Upper lobe of right lung (tissue), 1 donor: Measurements from ENCODE around the gene CREM. TPM values are rescaled to one million over a fixed set of nuclear protein-coding genes. Genes with fewer than 3 reads are reported as not detected.

ENCODE experiments used
- ATAC-seq: fragments of 200-7000 bp; cut with Tn5 transposase; one replicate; pipeline ENCODE4 v1.9.1; 2020; ENCODE audit warnings: mild to moderate bottlenecking, moderate library complexity
- DNase-seq: peaks from one replicate; pipeline ENCODE4 v3.0.0-alpha.2; 2020
- H3K27ac ChIP-seq: fragments of 200-600 bp; one replicate; pipeline ENCODE4 v1.8.0; 2022
- H3K27me3 ChIP-seq: fragments of 200-600 bp; one replicate; pipeline ENCODE4 v1.8.0; 2022; ENCODE audit warnings: mild to moderate bottlenecking
- H3K36me3 ChIP-seq: fragments of 200-600 bp; one replicate; pipeline ENCODE4 v1.8.0; 2022
- H3K4me1 ChIP-seq: fragments of 200-600 bp; one replicate; pipeline ENCODE4 v1.8.0; 2022
- H3K4me3 ChIP-seq: fragments of 200-600 bp; one replicate; pipeline ENCODE4 v1.8.0; 2022; ENCODE audit warnings: mild to moderate bottlenecking
- H3K9me3 ChIP-seq: fragments of 200-600 bp; one replicate; pipeline ENCODE4 v1.8.0; 2022
- CTCF ChIP-seq: fragments of 200-600 bp; IDR thresholded peaks from one replicate; pipeline ENCODE4 v1.8.0; 2022; ENCODE audit warnings: antibody characterized with exemption
- intact Hi-C: fragments of 100-400 bp; cut with DNase I; formaldehyde crosslinking; loops from one replicate; pipeline ENCODE4 v1.11.0; 2022
- microRNA-seq: library from miRNA; unstranded; fragments of <30 nt; microRNA quantifications from one replicate; pipeline ENCODE4 v1.2.0, GENCODE V29; 2020; ENCODE audit warnings: borderline microRNAs expressed
- total RNA-seq: library from RNA; stranded (reverse); fragmentation: NEBNext Ultra II Directional; extraction: Animal tissue kit (Norgen Biotek cat#: 25700); gene quantifications from one replicate; pipeline ENCODE4 v1.2.1, GENCODE V29; 2021
- donor health status: DM: no; HTN: yes; CAD: no; lungs with severe emphysema.

Gene CREM
- total RNA-seq, 1 donor from 2014 or later, result 24.3 TPM

- ATAC-seq, result no peak
- intact Hi-C loops, result no loop called here
- no peak for TF ChIP-seq CTCF
- Histone ChIP-seq H3K4me1 (no peaks in the 10 kb centered on the region), H3K4me3 (no peak overlapping the region), H3K36me3 (no peaks in the 10 kb centered on the region), H3K27ac (no peak overlapping the region), H3K9me3 (no peaks in the 10 kb centered on the region), H3K27me3 (no peaks in the 10 kb centered on the region)
- no peak for DNase-seq
Measured at GRCh38 chr10:35262436-35262835, 135.8 kb downstream of the CREM start.

Small RNA genes within 50 kb of the gene (microRNA-seq; reads per million reads assigned to microRNA genes)
- 1.2 reads per million for gene MIR3611

Other genes with a start within 250 kb of the CREM start
- 33.0 TPM for gene CUL2, start 36.5 kb upstream of the CREM start, total RNA-seq
- gene CCNY, start 209.7 kb downstream of the CREM start, total RNA-seq, result 85.4 TPM